K562 (cell line): ENCODE results near the gene PLEKHM3. TPM values are rescaled to one million over a fixed set of nuclear protein-coding genes. Genes with fewer than 3 reads are reported as not detected.

Source experiments
- ATAC-seq: fragments of 200-7000 bp; cut with Tn5 transposase; 3 replicates; pipeline ENCODE4 v1.9.1; 2020; ENCODE audit warnings: moderate library complexity
- BruUV-seq: library from RNA; stranded (reverse); fragments of 400-500 nt; replicated peaks from 2 replicates; lab custom pipeline; 2021; lab: Mats Ljungman, UMichigan
- CTCF ChIA-PET: fragments of 300-600 bp; formaldehyde crosslinking; extraction: SDS; loops from one replicate; lab custom pipeline; 2021; ENCODE audit warnings: low intra/inter-chr PET ratio; lab: Yijun Ruan, JAX
- POLR2A ChIA-PET: fragments of 300-600, 350-650 bp; sonication (Branson Sonifier 250); formaldehyde crosslinking; extraction: SDS; loops from one replicate; lab custom pipeline; 2021; ENCODE audit warnings: antibody characterized with exemption, inconsistent platforms; lab: Yijun Ruan, JAX
- DNase-seq, 4 experiments: peaks; one replicate each; pipeline versions ENCODE4 v3.0.0 to v3.0.0-alpha.2; 2011 to 2018; ENCODE audit warnings: low spot score in 3 of 4, mixed read lengths in 3 of 4; ENCODE audit errors: extremely low read depth in 1 of 4
- FAIRE-seq: peaks from 2 replicates; lab custom pipeline; 2011; peaks lifted over from hg19 to GRCh38; lab: Jason Lieb, UNC
- H2AFZ ChIP-seq: 2 replicates; pipeline ENCODE4 v1.6.0; 2011; ENCODE audit warnings: low read depth, low read length, control low read depth, inconsistent platforms
- H3K27ac ChIP-seq: fragments of 200-600 bp; 3 replicates; pipeline ENCODE4 v1.8.0; 2011; ENCODE audit warnings: low read depth, mild to moderate bottlenecking, control low read depth, inconsistent platforms, low read length, moderate library complexity, mixed read lengths; ENCODE audit errors: extremely low read depth
- H3K27me3 ChIP-seq, 2 experiments: fragments of 300-600 bp in 1 of 2; 2 replicates in 1 of 2; 3 replicates in 1 of 2; pipeline versions ENCODE4 v1.6.0 to v1.8.0; 2011; ENCODE audit warnings: inconsistent platforms in 2 of 2, low read length in 2 of 2, mild to moderate bottlenecking in 1 of 2, mixed read lengths in 1 of 2, moderate library complexity in 1 of 2; ENCODE audit not compliant: control insufficient read depth in 2 of 2, insufficient read depth in 2 of 2
- H3K36me3 ChIP-seq: fragments of 300-600 bp; 3 replicates; pipeline ENCODE4 v1.8.0; 2011; ENCODE audit warnings: mild to moderate bottlenecking, low read length, inconsistent platforms; ENCODE audit not compliant: control insufficient read depth, insufficient read depth
- H3K4me1 ChIP-seq, 2 experiments: fragments of 200-600 bp in 1 of 2; replicated peaks in 1 of 2; 2 replicates in 1 of 2; 3 replicates in 1 of 2; pipeline versions ENCODE4 v1.5.1 to v1.8.0; 2011; ENCODE audit warnings: inconsistent platforms in 2 of 2, low read length in 2 of 2, mild to moderate bottlenecking in 1 of 2, mixed read lengths in 1 of 2, moderate library complexity in 1 of 2; ENCODE audit not compliant: control insufficient read depth in 2 of 2, insufficient read depth in 2 of 2
- H3K4me2 ChIP-seq: 2 replicates; pipeline ENCODE4 v1.6.1; 2011; ENCODE audit warnings: low read length, control low read depth, inconsistent platforms, mixed read lengths; ENCODE audit not compliant: insufficient read depth
- H3K4me3 ChIP-seq: fragments of 200-600 bp; sonication (generic), shearing (Covaris generic); 2 replicates; pipeline ENCODE4 v1.5.1; 2016; ENCODE audit warnings: control low read depth, inconsistent platforms
- H3K79me2 ChIP-seq: fragments of 200-600 bp; 3 replicates; pipeline ENCODE4 v1.8.0; 2011; ENCODE audit warnings: low read length, inconsistent platforms; ENCODE audit not compliant: control insufficient read depth, insufficient read depth
- H3K9ac ChIP-seq, 2 experiments: 2 replicates each; pipeline versions ENCODE4 v1.6.0 to v1.6.1; 2011; ENCODE audit warnings: low read depth in 2 of 2, low read length in 2 of 2, control low read depth in 1 of 2, inconsistent platforms in 1 of 2, mild to moderate bottlenecking in 1 of 2, mixed read lengths in 1 of 2; ENCODE audit not compliant: insufficient read depth in 1 of 2
- H3K9me1 ChIP-seq: one replicate; pipeline ENCODE4 v1.6.0; 2011; ENCODE audit warnings: inconsistent platforms, mild to moderate bottlenecking, low read length, moderate library complexity; ENCODE audit not compliant: control insufficient read depth, insufficient read depth
- H3K9me3 ChIP-seq: replicated peaks from 2 replicates; pipeline ENCODE4 v1.5.1; 2011; ENCODE audit warnings: low read depth, low read length, inconsistent platforms; ENCODE audit not compliant: control insufficient read depth, insufficient read depth
- H4K20me1 ChIP-seq: replicated peaks from 2 replicates; pipeline ENCODE4 v1.6.1; 2011; ENCODE audit warnings: low read length, inconsistent platforms, mixed read lengths; ENCODE audit not compliant: control insufficient read depth, insufficient read depth
- CEBPB ChIP-seq: fragments of 450-650 bp; IDR thresholded peaks from 2 replicates; pipeline ENCODE4 v1.6.1; 2016; ENCODE audit warnings: missing genetic modification characterization, missing compliant biosample characterization
- PRPF4 ChIP-seq: fragments of 200-400 bp; formaldehyde crosslinking; IDR thresholded peaks from one replicate; pipeline ENCODE4 v1.6.1; 2017; ENCODE audit warnings: low read length, low read depth, mild to moderate bottlenecking; ENCODE audit not compliant: insufficient read depth, poor library complexity, severe bottlenecking
- RHOXF2B ChIP-seq: fragments of 250-450 bp; sonication (Bioruptor Pico); conservative IDR thresholded peaks from 2 replicates; pipeline ENCODE4 v1.5.1; 2021
- VEZF1 ChIP-seq: fragments of 200-800 bp; sonication (Bioruptor generic); IDR thresholded peaks from 2 replicates; pipeline ENCODE4 v1.6.1; 2017; ENCODE audit warnings: missing genetic modification characterization, missing compliant biosample characterization
- WGBS: fragments of 100-300 bp; shearing (Covaris generic); methylation state at CpG from one replicate; pipeline ENCODE4 v1.1.6; 2016; ENCODE audit warnings: low coverage, mixed read lengths; ENCODE audit not compliant: insufficient coverage; ENCODE audit errors: missing lambda C conversion rate; 5-methylcytosine and 5-hydroxymethylcytosine counted together
- in situ Hi-C: fragments of 300-500 bp; cut with MboI; formaldehyde crosslinking; loops from 4 replicates; pipeline ENCODE4 v1.15.0; 2018; ENCODE audit warnings: inconsistent platforms, mixed read lengths
- intact Hi-C: fragments of 100-400 bp; cut with micrococcal nuclease; formaldehyde crosslinking; loops from 2 replicates; pipeline ENCODE4 v1.14.2; 2022
- polyA plus RNA-seq, 8 experiments: library from polyadenylated mRNA; depleted of rRNA in 4 of 8; stranded (reverse) in 5 of 8; unstranded in 3 of 8; fragments of >200 nt; fragmentation: Nextera tagmentation in 2 of 8; fragmentation: Illumina TruSeq in 1 of 8; extraction: Ambion mirVana in 2 of 8; extraction: Trizol in 1 of 8; gene quantifications; 2 replicates each; pipeline versions ENCODE4 v1.2.1 to v1.2.3, GENCODE V29; 2011 to 2014; ENCODE audit warnings: inconsistent platforms in 1 of 8, missing spikeins in 1 of 8
- total RNA-seq, 7 experiments: library from RNA; depleted of rRNA in 6 of 7; stranded (reverse); fragments of >200 nt in 6 of 7; fragmentation: Illumina TruSeq in 2 of 7; extraction: Trizol in 2 of 7; gene quantifications; 2 replicates each; pipeline versions ENCODE4 v1.2.1 to v1.2.3, GENCODE V29; 2011 to 2021; ENCODE audit warnings: low replicate concordance in 1 of 7
- TF ChIP-seq, protein P1 (sequence below): fragments of 250-450 bp; sonication (Bioruptor Pico); IDR thresholded peaks from 2 replicates; pipeline ENCODE4 v1.9.0; 2021; ENCODE audit warnings: mild to moderate bottlenecking, inconsistent platforms

The PLEKHM3 gene
- total and polyA plus RNA-seq, 9 of the 15 experiments (the other 6 are each of a cell fraction or from before 2014, with no cell fraction given): 0.24 to 1.6 (median 1.0) TPM

DNA sequence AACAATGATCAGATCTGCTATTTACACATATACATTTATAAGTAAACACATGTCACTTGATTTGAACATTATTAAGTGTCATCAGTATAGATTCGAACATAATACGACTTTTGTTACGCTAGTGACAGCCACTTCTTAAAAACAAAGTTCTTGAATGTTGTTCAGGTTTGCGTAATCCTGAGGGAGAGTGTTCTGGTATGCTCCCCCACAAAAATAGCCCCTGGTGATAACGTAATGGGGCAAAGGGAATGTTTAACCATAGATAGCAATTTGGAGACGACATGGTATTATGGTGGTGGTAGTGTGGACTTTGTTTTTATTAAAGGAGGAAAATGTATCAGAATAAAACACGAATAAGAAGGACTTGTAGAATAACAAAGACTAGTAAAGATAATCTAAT is 90.6 kb downstream of the PLEKHM3 start:
- Histone ChIP-seq H3K27me3 (no peaks in the 10 kb centered on the region), H2AFZ (peak overlapping the region; percentile 56; the same call in 1 of the 2 replicates), H3K36me3 (no peaks in the 10 kb centered on the region), H3K4me3 (no peak overlapping the region), H3K9ac (no peak overlapping the region), H3K79me2 (no peaks in the 10 kb centered on the region), H3K4me2 (no peak overlapping the region), H3K4me1 (peaks cover 0 to 4% of the 10 kb centered on the region in 2 experiments; a peak in 2 of 5 replicates), H3K9me3 (no peaks in the 10 kb centered on the region), H4K20me1 (no peaks in the 10 kb centered on the region), H3K9me1 (no peaks in the 10 kb centered on the region)
- DNase-seq (no peak), FAIRE-seq (no peak), ATAC-seq (no peak)
- intact Hi-C loops: no loop called here
- CTCF ChIA-PET: no interaction called here
- WGBS: 29% methylated on average over 7 of the region's 7 CpGs
- BruUV-seq: no TSS peak
- POLR2A ChIA-PET: interaction anchor here (0.7 kb wide), 1 partner anchor 16 kb away, joined by 3 read pairs; no protein-coding TSS in a partner anchor
- in situ Hi-C loops: no loop called here
- peak; percentile 29; the same call in 1 of the 2 replicates for TF ChIP-seq CEBPB (tag)
- TF ChIP-seq RHOXF2B (CRISPR knock-in tag): no peak
- TF ChIP-seq, all 486 proteins: peak for 1
- H3K27ac ChIP-seq: no peak overlapping the region

GRCh38 chr2:207933396-207934065 is 91.8 kb downstream of the PLEKHM3 start:
- Histone ChIP-seq H3K9me3 (no peaks in the 10 kb centered on the region), H3K36me3 (no peaks in the 10 kb centered on the region), H3K79me2 (no peaks in the 10 kb centered on the region), H3K27ac (no peak overlapping the region), H3K4me3 (no peak overlapping the region), H2AFZ (no peak overlapping the region), H3K9me1 (no peaks in the 10 kb centered on the region), H4K20me1 (no peaks in the 10 kb centered on the region), H3K27me3 (no peaks in the 10 kb centered on the region), H3K9ac (no peak overlapping the region), H3K4me1 (peaks cover 0 to 4% of the 10 kb centered on the region in 2 experiments; a peak in 2 of 5 replicates), H3K4me2 (no peak overlapping the region)
- ChIA-PET POLR2A (no interaction called here), CTCF (no interaction called here)
- in situ Hi-C loops (no loop called here), intact Hi-C loops (no loop called here)
- FAIRE-seq (no peak), DNase-seq (no peak), ATAC-seq (no peak)
- no TSS peak for BruUV-seq
- TF ChIP-seq, protein P1, sequence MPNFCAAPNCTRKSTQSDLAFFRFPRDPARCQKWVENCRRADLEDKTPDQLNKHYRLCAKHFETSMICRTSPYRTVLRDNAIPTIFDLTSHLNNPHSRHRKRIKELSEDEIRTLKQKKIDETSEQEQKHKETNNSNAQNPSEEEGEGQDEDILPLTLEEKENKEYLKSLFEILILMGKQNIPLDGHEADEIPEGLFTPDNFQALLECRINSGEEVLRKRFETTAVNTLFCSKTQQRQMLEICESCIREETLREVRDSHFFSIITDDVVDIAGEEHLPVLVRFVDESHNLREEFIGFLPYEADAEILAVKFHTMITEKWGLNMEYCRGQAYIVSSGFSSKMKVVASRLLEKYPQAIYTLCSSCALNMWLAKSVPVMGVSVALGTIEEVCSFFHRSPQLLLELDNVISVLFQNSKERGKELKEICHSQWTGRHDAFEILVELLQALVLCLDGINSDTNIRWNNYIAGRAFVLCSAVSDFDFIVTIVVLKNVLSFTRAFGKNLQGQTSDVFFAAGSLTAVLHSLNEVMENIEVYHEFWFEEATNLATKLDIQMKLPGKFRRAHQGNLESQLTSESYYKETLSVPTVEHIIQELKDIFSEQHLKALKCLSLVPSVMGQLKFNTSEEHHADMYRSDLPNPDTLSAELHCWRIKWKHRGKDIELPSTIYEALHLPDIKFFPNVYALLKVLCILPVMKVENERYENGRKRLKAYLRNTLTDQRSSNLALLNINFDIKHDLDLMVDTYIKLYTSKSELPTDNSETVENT (CRISPR knock-in tag): no peak
- TF ChIP-seq VEZF1 (CRISPR knock-in tag): no peak
- TF ChIP-seq PRPF4: no peak
- WGBS: 58% methylated on average over 9 of the region's 9 CpGs
